NK-92 (cell line): ENCODE measurements around the gene MRPS15.
"Not testable (repeated sequence)": the region's sequence is repeated elsewhere in the genome, so short reads cannot be mapped to it uniquely, and the experiment has no call there.

Experiments
- DNase-seq: peaks from one replicate; lab custom pipeline; 2025; ENCODE audit not compliant: unreplicated experiment; lab: John Stamatoyannopoulos, UW

Gene MRPS15

DNA sequence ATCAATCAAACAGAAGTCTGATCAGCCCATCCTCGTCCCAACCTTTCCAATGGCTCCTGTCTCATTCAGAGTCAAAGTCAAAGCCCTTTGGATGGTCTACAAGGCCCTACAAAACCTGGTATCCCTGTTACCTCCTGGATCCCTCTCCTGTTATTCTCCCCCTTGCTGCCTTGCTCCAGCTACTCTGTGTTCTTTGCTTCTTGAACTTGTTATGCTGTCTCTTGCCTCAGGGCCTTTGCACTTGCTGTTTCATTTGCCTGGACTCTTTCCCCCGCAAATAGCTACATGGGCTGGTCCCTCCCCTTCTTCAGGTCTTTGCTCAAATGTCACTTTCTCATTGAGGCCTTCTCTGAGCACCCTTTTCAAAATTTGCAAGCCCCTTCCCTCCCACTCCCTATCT is 19.9 kb upstream of the MRPS15 start:
- no peak for DNase-seq

DNA sequence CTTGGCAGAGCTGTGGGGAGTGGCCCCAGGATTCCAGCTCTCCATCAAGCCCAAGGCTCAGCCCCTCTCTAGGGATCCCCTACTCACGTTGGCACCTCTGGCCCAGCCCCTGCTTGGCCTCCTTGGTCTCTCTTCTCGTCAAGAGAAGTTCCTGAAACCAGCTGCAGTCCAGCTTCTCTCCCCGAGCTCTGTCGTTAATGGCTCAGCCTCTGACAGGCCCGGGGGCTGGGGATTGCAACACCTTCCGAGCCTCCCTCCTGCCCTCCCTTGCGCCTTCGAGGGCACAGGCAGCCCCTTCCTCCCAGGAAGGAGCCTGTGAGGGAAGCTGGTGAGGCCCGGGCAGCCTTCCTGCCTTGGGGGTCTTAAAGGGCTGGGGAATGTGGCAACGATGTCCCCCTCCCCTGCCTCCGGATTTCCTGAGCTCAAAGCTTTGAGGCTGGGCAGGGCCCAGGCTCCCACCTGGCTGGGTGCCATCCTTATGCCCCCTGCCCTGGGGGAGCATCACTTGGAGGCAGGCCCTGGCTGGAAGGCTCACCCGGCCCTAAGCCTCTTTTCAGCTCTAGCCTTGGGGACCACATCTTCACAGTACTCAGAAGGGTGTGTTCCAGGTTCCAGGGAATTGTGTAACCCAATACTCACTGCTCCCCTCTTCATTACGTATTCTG is 18.7 kb upstream of the MRPS15 start, which contains the start of gene CSF3R:
TSS of gene CSF3R (minus strand) at position 190 of the 665 bp plus-strand sequence. CDS start 3,417 bp downstream, outside the sequence.
- DNase-seq, result no peak

DNA sequence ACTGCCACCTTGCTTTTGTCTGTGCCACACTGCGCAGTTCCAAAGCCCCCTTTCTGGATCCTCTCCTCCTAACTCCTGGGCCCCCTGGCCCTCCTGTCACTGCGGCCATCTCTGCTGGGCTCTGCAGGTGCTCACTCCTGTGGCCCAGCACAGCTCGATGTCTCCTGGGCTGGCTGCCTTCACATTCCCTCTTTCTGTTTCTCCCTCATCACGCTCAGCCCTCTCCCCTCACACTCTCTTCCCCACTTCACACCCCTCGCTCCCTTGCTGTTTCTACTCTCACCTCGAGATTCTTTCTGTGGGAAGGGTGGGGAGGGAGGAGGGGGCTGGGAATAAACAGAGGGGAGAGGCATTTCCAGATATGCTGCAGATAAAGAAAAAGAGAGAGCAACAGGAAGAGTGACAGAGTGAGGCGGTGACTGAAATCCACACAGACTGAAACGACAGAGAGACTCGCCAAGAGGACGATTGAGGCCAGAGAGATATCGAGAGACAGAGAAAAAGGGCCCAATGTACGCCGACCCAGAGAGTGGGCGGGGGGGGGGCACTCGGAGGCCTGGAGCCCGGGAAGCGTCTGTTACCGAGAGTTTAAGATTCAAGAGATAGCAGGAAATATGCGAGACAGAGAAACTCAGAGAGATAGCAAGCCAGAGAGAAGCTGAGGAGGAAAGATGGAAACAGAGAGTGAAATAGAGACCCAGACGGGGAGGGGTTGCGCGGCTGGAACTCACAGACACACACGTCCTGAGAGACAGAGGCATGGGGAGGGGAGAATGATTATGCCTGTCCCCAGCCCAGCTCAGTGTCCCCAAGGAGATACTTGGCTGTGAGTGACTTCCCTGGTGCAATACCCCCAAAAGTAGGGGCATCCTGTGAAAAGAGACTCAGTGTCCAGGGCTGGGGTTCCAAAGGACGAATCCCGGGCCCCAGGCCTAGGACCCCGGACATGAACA is 17.9 kb upstream of the MRPS15 start:
- no peak for DNase-seq

DNA sequence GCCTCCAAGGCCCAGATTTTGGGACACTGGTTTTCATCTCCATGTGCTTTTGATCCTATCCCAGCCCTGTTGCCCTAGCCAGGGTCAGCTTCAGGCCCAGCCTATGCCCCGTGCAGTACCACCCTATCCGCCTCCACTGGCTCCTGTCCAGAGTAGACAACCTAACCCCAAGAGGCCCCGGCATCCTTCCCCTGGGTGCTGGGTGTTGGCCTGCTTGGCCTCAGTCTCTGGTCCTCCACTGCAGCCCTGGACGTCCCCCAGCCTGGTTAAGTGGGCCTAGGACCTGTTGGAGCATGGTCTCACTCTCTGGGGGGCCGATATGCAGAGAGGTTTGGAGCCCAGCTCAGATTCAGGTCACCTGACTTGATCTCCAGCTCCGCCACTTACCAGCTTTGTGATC is 16.9 kb upstream of the MRPS15 start:
- no peak for DNase-seq

DNA sequence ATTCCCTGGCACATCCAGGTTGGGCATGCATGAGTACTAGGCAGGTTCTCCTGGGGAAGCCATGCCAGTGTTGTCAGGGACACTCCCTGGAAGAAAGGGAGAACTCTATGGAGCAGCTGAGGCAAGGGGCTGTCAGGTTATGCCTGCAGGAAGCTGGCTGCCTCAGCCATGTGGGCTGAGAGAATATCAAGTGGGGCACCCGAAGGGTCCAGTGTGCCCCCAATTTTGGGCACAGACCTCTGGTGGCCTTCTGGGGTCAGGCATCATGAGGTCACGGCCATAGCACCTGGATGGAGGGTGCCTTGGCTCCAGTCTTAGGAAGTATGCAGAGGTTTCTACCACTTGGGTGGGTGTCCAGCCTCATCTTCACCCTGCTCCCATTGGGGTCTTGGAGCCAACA is 16.0 kb upstream of the MRPS15 start:
- DNase-seq, result no peak

DNA sequence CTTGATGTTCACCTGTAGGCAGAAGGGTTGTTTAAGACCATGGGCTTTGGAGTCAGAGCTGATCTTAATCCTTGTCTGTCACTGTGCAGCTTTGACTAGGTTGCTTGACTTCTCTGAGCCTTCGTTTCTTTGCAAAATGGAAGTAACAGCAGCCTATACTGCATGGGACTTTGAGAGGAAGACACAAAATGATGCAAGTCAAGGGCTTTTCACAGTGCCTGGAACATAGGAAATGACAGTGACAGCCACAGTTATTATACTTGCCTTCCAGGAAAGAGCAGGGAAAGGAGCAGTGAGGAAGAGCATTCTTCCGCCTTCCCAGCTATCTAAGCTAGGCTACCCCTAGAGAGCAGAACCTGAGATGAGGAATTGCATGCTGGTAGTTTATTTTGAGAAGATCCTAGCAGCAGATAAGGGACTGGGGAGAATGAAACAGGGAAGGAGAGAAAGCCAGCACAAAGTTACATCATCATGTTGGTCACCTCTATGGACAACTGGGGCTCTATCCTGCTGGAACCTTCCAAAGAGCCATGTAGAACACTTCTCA is 15.4 kb upstream of the MRPS15 start:
- DNase-seq, result no peak

DNA sequence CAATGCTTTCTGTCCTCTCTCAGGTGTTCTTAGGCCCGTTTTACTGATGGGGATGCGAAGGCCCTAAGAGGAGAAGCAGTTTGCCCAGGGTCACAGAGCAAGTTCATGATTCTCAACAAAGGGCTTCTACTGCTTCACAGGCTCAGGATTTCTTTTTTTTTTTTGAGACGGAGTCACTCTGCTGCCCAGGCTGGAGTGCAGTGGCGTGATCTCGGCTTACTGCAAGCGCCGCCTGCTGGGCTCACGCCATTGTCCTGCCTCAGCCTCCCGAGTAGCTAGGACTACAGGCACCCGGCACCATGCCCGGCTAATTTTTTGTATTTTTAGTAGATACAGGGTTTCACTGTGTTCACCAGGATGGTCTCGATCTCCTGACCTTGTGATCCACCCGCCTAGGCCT is 13.4 kb upstream of the MRPS15 start:
- DNase-seq, result not testable (repeated sequence)

DNA sequence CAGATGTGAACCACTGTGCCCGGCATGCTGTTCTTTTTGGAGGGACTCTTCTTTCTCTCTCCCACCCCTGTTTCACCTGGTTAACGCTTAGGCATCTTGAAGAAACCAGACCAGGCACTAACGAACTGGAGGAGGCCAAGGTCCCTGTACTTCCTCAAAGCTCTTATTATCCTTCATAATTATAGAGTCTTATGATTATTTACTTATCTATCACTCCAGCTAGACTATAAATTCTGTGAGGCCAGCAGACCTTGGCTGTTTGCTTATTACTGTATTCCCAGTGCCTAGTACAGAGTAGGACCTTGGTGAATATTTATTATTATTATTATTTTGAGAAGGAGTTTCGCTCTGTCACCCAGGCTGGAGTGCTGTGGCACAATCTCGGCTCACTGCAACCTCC is 12.8 kb upstream of the MRPS15 start:
- no peak for DNase-seq

DNA sequence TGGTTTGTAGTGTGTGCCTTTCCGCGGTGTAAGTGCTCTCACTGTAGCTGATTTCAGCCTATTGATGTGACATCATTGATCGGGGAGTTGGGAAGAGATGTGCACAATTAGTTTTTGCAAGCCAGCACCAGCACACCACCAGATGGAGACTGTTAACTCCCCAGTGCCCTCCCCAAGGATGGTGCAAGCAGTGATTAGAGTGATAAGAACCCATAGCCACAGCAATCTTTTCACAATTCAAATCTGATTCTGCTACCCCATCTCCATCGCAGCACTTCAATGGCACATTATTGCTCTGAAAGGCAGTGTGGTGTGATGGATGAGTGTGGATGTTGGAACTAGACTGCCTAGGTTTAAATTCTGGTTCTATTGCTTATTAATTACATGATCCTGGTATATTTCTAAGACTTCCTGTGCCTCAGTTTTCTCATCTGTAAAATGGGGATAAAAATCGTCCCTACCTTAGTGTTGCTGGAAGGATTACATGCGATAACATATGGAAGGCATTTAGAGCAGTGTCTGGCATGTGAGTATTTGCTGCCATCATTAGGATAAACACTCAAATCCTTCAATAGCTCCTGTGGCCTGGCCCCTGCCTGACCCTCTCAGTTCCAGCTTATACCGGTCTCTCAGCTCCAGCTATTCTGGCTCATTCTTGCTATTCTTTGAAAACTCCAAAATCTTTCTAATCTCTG is 11.9 kb upstream of the MRPS15 start:
- DNase-seq, result no peak

DNA sequence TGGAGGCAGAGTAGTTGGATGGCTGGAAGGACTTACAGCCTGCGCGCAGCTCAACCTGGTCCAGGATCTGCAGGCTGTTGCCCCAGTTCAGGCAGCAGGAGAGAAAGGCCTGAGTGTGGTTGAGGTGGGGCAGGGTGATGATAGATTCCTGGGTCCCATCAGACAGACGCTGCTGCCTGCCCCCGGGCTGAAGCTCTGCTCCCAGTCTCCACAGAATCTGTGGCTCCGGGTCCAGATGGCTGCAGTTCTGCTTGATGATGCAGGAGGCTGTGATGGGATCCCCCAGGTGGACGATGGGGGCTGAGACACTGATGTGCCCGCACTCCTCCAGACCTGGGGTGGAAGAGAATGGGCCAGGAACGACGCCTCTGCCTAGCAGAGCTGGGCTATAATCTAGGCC is 11.2 kb upstream of the MRPS15 start:
- no peak for DNase-seq

DNA sequence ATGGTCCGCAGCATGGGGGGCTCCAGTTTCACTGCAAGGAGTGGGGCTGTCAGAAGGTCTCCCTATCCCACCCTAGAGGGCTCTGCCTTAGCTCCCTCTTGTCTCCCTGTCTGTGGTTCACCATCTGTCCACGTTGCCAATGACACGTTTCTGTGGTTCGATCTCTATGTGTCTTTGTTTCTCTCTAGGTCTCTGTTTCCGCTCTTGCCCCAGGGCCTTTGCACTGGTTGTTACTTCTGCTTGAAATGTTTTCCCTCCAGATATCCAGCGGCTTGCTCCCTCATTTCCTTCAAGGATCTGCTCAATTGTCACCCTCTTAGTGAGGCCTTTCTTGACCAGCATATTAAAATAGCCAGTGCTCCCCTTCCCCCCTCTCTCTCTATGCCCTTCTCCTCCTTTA is 8.5 kb upstream of the MRPS15 start:
- DNase-seq, result no peak

DNA sequence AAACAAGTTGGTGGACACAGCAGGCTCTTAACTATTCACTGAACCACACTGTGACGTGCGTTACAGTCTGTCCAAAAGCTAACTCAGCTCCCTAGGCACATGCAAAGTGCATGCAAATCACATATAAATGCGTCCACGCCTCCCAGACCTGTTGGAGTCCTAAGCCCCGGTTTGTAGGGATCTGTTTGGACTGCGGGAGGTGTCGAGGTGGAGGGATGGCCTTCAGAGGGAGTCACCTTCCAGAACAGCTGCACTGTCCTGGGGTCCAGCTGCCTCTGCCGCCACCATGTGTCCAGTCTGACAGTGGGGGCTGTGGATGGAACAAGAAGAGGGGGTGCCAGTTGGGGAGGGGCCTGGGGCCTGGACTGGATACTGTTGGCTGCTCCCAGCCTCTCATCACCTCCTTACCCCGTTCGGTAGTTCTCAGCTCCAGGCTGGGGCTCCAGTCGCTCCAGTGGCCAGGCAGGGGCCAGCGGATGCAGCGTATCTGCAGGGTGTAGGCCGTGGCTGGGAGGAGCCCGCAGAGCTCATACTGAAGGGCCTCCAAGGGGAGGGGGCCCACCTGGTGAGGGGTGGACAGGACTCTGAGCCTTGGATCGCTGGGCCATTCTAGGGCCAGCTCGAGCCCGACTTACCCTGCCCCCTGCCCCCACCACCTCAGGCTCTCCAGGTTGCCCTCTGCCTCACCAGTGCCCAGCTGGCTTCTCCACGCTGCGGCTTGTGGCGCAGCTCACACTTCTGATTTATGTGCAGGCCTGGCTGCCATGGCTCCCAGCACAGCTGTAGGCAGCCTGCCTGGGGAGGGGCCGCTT is 7.9 kb upstream of the MRPS15 start:
- no peak for DNase-seq

DNA sequence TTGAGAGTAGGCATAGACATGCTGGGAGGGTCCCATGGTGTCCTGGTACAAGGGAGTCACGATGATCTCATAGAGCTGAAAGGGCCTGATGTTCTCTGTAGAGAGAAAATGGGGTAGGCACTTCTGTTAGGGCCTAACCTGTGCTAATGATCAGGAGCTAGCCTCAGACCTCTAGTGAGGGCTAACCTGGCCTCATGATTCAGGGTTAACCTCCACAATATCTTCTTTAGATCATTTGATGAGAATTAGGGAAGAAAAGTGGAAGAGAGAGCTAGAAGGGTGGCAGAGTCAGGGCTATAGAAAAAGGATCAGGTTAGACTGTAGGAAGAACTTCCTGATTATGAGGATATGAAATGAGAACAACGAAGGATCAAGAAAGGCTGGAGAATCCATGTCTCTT is 5.0 kb upstream of the MRPS15 start:
- no peak for DNase-seq

DNA sequence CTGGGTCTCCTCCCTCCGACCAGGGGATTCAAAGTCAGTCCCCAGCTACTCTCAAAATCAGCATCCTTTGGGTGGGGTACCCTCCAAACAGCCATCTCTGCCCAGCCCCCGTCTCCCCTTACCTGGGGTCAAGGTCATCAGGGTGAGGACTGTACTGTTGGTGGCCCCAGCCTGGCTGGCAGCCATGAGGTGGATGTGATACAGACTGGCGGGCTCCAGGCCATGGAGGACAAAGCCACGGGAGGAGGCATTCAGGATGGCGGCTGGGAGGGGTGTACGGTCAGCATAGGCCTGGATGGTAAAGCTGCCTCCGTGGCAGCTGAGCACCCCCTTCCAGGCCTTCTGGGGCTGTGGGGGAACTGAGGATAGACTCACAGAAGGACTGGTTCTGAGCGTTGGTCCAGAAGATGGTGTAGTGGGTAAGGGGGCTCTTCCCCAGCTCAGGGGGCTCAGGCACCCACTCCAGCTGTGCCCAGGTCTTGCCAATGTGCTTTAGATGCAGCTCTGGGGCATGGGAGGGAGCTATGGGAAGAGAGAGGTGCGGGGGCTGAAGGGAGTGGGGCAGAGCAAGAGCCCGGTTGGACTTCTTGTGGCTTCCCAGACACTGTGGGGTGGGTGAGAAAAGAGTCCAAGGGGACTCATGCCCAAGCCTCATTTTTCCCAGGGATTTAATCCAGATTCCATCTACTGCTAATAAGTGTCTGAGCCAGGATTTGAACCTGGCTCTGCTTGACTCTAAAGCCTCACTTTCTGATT is 3.7 kb upstream of the MRPS15 start:
- DNase-seq, result no peak

DNA sequence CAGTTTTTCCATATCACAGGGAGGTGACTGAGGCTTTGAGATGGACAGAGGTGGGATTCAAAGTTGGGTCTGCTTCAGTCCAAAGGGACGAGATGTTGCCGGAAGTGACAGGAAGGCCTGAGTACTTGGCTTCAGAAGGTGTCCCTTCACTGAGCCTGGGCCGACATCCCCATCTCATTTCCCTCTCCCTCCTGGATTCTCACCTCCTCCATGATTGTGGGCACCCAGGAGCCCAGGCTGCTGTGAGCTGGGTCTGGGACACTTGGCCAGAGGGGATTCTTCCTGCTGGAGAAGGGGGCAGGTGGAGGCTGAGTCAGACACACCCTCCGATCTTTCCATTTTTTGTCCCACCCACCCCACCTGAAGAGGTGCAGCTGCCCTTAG is 2.8 kb upstream of the MRPS15 start:
- DNase-seq, result no peak

DNA sequence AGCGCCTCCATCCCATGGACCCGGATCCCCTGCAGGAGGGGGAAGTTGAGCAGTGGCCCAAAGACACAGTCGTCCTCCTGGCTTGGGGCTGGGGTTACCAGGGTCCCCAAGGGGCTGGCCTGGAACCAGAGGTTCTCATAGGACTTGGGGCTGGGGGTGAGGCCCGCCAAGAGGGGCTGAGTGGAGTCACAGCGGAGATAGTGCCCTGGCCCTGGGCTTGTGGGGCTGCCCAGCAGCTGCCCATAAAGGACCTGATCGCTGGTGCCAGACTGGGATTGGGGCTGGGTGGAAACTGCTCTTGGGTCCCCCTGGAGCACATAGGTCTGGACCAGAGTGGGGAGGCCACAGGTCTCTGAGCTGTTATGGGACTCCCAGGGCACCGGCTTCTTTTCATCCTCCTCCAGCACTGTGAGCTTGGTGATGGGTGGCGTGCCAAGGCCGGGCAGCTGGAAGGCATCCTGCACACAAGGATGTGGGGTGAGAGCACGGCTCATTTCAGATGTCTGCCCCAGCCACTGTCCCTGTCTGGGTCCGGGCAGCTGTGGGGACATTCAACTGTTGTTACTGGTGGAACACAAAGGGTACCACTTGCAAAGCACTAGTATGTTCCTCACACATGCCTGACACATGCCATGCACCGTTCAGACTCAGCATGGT is 2.3 kb upstream of the MRPS15 start:
- DNase-seq, result no peak

DNA sequence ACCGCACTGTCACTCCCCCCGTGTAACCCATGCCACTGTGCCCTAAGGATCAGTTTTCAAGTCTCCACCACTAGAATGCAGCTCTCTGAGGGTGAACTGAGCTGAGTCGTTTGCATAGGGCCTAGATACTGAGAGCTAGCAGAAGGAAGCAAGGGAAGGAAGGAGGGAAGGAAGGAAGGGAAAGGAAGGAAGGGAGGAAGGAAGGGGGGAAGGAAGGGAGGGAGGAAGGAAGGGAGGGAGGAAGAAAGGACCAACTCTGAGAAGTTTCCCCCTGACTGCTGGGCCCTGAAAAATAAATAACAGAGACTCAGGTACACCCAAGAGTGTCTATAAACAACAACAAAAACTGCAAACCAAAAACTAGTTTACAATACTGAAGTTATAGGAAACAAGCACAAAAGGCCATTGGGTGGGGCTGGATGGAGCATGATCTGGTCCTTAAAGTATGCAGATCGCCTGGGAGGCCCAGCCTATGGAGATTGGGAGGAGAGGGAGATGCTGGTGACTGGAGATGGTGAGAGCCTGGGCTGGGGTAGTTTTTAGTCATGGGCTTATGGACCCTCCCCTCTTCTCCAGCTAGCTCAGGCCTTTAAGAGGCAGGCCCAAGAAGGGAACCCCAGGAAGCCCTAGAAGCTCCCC is 1.7 kb upstream of the MRPS15 start:
- no peak for DNase-seq

DNA sequence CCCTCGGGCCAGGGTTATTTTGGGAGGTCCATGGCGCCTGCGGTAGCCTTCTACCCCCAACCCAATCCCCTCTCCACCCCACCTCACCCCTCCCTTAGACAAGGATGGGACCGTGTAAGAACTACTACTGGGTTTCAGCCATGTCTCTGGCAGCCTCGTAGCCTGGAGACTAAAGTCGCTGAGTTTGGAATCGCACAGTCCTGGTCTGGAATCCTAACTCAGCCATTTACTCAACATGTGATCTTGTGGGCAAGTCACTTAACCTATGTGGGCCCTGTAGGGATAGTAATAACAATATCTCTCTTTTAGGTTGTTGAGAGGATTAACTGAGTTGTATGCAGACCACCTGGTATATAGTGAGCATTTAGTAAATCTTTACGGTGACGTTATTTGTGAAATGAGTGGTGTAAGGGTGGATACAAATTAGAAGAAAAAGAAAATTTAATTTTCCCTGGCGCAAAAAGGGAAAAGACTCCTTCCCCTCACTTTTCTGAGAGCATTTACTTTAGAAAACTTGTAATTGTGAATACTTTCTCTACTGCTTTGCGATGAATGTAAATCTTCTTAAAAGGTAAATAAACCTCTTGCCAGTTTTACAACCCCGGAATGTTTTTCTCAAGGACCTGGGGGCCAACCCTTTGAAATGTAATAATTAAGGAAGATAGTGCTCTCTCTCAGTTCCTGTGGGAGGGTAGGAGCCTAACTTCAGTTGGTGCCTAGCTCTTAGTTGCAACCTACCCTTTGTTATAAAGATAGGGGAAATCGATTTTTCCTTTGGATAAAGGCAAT is 615 bp upstream of the MRPS15 start:
- DNase-seq, result no peak
